Stimulated activated CD8-positive, alpha-beta memory T cell treated with anti-CD3 and anti-CD28 coated beads, Interleukin-15, amount 100 ng/mL, for 48 hours (primary cell): Measurements from ENCODE around the gene MATN4.

Experiments
- DNase-seq, 2 donors: peaks; one replicate each; pipeline ENCODE4 v3.0.0-alpha.2; 2020; ENCODE audit warnings: low read depth in 2 of 2

Gene MATN4

GRCh38 chr20:45313943-45314342, 5.8 kb upstream of the MATN4 start:
- DNase-seq, result no peak

- no peak for DNase-seq
Observed at GRCh38 chr20:45313065-45313695, 5.1 kb upstream of the MATN4 start.

GRCh38 chr20:45312241-45312640, 4.1 kb upstream of the MATN4 start:
- no peak for DNase-seq

GRCh38 chr20:45311589-45312211, 3.6 kb upstream of the MATN4 start:
- DNase-seq, result peak; percentile 48 to 63

DNA sequence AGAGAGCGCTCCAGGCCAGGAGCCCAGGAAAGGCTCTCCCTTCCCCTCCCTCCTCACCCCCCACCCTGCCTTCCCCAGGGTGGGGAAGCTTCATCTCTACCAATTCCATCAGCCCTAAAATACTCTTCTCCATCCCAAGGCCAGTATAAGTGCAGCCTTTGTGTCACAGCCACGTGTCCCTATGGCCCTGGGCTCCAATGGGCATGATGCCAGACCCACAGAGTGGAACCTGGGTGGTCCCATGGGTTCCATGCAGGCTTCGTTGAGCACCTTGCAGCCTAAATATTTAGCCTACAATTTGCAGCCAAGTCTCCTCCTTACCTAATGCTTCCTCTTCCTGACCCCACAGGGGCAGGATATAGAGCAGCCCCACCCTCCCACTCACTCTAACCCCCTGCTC, 976 bp upstream of the MATN4 start:
- no peak for DNase-seq

DNA sequence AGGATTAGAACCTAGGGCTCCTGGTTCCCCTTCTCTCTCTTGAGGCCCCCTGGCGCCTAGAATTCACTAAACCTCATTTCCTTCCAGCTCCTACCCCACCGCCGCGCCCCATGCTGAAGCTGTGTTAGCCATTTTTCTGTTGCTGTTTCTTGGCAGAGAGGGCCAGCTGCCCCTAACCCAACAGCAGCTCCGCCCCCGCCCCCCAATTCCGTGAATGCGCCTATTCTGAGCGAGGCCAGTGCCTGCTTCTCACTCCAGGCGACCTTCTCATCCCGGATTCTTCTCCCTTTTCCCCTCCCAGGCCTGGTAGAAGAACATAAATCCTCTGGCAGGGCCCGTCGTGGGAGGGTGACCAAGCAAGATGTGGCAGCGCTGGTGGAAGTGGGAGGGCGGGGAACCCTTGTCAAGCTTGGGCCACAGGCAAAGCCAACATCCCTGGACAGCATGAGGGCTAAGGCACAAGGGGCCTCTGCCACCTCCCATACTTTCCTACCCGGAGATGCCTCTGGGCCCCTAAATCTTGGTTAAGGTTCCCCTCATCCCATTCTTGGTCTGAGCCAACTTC, 941 bp downstream of the MATN4 start:
- DNase-seq, result no peak

DNA sequence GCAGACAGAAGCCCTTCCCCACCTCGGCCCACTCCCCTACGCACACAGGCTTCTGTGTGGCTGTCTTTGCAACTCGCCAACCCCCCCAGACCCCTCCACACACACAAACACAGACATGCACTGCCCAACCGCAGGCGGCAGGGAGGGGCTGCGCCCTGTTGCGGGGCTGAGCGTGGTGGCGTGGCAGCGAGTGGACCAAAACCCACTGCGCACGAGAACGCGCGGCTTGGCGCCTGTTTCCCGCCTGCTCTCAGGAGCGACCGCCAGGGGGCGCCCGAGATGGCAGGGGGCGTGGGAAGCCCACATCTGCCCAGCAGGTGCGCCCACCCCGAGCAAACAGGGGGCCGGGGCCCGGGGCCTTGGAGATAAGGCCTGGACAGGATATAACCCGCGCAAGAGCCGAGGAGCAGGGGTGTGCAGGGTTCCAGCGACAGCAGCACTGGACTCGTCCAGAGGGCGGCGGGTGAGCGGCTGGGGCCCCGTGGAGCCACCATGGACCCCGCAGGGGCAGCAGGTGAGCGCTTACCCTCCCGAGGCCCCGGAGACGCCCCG, 1.6 kb downstream of the MATN4 start, which contains the start of gene RBPJL:
Gene RBPJL, plus strand, starts transcription at position 410 of the 552 bp plus-strand sequence. Its CDS starts 83 bp downstream, at position 493.
- DNase-seq, result no peak

GRCh38 chr20:45305262-45305661, 2.8 kb downstream of the MATN4 start:
- no peak for DNase-seq

GRCh38 chr20:45304464-45304999, 3.6 kb downstream of the MATN4 start:
- DNase-seq, result no peak

DNA sequence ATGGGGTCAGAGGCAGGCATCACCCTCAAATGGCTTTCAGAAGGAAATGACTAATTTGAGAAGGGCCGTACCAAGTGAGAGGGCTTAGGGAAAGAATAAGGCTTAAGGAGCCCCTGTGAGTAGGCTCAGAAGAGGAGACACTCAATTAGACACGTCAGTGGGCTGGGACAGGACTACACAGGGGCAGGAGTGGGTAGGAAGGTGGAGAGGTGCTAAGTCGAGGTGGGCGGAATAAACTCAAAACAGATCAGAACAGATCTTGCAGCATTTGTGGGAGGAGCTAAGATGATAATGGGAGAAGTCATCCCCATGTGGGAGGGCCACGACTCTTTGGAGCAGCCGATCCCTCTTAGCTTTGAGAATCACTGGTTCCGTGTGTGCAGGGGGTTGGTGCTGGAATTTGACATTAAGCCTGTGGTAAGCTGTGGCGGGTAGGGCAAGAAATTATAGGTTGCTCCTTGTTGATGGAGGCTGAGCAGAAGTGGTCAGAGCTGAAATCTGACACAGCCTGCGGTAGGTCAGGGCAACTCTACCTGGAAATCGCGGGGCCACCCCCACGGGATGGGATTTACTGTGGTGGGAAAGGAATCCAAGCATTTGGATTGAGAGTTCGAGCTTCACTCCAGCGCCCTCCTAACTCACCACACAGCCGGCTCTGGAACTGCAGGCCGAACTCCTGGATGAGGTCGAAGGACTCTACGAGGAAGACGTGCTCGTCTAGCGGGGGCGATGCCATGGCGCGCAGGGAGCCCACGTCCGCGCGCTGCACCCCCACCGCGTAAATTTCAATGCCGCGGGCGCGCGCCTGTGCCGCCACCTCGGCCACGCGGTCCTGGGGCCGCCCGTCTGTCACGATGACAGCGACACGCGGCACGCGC, 4.3 kb downstream of the MATN4 start:
- no peak for DNase-seq

DNA sequence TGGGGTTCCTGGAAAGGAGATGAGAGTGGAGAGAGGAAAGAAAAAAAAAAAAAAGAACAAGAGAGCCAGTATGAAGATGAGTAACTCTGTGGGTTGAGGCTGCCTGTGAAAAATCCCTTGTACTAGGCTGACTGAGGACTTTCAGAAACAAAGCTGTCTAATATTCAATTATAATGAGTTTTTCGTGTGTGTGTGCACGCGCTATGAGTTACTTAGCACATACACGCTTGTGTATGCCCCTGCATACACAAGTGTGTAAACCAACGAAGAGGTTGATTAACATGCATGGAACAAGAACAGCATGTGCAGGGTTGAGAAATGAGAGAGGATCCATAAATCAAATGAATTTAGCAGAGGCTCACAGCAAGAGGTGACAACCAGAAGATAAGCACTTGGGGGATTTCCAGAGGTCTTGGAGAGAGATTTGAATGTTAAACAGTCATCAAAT, 6.3 kb downstream of the MATN4 start:
- no peak for DNase-seq

GRCh38 chr20:45300961-45301360, 7.1 kb downstream of the MATN4 start:
- DNase-seq, result peak in 1 of 2 donors; percentile 54

GRCh38 chr20:45299786-45300185, 8.3 kb downstream of the MATN4 start:
- no peak for DNase-seq

- no peak for DNase-seq
Observed at GRCh38 chr20:45297786-45298497, 10.2 kb downstream of the MATN4 start.

DNA sequence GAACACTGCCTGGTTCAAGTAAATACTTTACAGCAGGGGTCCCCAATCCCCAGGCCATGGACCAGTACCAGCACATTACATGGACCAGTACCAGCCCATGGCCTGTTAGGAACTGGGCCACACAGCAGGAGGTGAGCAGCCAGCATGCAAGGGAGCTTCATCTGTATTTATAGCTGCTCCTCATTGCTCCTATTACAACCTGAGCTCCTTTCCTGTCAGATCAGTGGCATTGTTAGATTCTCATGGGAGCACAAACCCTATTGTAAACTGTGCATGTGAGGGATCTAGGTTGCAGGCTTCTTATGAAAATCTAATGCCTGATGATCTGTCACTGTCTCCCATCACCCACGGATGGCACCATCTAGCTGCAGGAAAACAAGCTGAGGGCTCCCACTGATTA, 13.4 kb downstream of the MATN4 start:
- no peak for DNase-seq

DNA sequence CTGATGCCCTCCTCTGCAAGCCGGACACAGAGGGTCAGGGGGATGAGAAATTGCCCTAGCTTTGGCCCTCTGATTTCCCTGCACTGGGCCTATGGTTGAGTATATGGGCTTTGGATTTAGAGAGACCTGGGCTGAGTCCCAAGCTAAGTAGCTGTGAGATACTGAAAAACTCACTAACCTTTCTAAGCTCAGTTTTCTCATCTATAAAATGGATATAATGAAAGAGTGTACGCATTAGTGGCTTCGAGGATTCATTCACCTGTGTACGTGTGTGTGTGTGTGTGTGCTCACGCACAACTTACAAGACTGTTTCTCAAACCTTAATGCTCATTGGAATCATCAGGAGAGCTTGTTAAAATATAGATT, 14.1 kb downstream of the MATN4 start:
- no peak for DNase-seq

DNA sequence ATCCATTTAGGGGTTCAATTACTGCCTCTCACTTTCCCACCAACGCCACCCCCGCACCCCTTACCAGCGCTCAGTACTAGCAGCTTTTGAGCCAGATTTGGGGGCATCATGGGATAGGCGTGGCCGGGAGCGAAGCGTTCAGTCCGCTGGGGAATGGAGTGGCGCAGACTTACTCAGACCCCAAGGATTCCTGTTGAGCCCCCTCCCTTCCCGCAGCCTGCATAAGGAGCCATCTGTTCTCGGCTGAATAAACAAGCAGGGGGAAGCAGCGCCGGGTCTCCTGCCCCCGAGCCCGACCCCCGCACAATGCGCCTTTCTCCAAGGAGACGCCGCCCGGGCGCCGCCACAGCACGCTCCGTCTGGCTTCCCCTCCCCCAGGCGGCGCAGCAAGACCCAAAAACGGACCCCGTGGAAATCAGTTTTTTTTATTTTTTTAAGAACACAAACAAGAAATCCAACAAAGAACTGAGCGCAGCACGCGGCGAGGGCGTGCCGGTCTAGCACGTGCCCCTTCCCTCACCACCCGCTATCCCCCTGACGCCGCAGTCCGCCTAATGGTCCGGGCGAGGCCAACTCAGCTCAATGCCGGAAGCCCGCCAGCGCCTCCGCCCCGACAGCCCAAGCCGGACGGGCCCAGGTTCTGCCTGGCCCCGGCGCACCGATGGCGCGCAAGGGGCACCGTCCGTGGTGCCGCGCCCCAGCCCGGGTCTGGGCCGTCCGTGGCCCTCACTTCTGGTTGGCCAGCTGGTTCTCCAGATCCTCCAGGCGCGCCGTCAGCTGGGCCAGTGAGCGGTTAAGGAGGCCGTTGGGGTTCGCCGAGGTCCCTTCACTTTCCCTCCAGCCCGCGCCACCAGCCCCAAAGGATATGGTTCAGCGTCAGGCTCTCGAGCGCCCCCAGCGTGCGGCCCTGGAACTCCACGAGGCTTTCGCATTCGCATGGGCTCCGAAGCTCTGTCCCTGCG, 14.8 kb downstream of the MATN4 start:
- peak; percentile 59 to 71 for DNase-seq

DNA sequence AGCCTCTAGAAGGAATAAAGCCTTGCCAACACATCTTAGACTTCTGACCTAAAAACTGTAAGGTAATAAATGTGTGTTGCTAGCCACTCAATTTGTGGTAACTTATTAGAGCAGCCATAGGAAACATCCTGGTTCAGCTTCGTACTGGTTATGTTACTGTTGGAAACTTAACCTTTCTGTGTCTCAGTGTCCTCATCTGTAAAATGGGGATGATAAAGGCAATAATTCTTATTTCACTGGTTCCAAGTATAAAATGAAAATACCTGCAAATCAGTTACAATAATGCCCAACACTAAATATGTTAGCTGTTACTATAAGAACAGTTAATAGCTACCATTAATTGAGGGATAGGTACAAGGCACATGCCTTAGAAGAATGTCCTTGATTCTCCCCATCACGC, 15.8 kb downstream of the MATN4 start:
- no peak for DNase-seq

DNA sequence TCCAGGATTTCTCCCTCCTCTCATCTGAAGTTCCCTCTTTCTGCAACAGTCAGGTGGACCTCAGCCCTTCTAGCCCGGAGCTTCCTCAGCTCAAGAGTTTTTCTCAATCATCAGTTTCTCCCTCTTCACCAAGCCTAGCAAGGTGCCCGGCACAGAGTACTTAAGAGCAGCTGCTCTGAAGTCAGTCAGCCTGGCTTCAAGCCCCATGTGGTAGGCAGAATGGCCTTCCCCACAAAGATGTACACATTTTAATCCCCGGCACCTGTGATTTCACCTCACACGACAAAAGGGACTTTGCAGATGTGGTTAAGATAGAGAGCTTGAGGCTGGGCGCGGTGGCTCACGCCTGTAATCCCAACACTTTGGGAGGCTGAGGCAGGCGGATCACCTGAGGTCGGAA, 16.6 kb downstream of the MATN4 start:
- no peak for DNase-seq
